ENCODE results near the gene PCDHB9.
"Not testable (repeated sequence)": the region's sequence is repeated elsewhere in the genome, so short reads cannot be mapped to it uniquely, and the experiment has no call there.

The PCDHB9 gene

DNA sequence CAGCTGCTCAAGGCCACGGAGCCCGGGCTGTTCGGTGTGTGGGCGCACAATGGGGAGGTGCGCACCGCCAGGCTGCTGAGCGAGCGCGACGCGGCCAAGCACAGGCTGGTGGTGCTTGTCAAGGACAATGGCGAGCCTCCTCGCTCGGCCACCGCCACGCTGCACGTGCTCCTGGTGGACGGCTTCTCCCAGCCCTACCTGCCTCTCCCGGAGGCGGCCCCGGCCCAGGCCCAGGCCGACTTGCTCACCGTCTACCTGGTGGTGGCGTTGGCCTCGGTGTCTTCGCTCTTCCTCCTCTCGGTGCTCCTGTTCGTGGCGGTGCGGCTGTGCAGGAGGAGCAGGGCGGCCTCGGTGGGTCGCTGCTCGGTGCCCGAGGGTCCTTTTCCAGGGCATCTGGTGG lies 2.2 kb downstream of the PCDHB9 start:
- FAIRE-seq, result not testable (repeated sequence)

DNA sequence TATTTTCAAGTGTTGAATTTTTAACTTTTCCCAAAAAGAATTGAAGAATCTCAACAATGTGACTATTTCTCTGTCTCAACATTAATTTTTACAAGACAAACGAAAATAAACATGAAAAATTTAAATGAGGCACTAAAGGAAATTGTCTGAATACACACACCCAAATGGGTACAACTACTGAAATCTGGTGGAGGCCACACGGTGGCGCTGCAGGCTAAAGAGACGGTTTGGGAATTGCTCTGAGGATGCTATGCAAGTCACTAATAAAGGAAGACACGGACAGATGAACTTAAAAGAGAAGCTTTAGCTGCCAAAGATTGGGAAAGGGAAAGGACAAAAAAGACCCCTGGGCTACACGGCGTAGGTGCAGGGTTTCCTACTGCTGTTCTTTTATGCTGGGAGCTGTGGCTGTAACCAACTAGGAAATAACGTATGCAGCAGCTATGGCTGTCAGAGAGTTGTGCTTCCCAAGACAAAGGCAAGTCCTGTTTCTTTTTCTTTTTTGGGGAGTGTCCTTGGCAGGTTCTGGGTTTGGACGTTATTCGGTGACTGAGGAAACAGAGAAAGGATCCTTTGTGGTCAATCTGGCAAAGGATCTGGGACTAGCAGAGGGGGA lies 5.3 kb downstream of the PCDHB9 start, which contains the start of gene PCDHB10:
TSS of gene PCDHB10 (plus strand) at position 244 of the 616 bp plus-strand sequence. CDS start at position 444, 200 bp downstream.
- no peak for FAIRE-seq

DNA sequence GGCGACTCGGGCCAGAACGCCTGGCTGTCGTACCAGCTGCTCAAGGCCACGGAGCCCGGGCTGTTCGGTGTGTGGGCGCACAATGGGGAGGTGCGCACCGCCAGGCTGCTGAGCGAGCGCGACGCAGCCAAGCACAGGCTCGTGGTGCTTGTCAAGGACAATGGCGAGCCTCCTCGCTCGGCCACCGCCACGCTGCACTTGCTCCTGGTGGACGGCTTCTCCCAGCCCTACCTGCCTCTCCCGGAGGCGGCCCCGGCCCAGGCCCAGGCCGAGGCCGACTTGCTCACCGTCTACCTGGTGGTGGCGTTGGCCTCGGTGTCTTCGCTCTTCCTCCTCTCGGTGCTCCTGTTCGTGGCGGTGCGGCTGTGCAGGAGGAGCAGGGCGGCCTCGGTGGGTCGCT lies 7.4 kb downstream of the PCDHB9 start:
- FAIRE-seq, result not testable (repeated sequence)

DNA sequence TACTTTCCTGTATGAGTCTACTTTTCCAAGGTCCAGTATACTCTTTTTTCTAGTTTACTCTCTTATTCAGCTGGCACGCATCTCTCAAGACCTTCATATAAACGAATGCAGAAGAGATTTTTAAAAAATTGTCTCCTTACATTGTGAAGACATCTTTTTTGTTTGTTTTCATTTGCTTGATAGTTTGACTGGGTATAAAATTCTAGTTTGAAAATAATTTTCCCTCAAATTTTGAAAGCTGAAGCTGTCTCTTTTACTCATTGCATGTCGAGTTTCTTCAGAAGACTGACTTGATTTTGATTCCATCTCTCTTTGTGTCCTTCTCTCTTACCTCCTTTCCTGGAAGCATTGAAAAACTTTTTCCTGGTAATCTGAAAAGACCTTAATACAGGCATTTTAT lies 9.4 kb downstream of the PCDHB9 start:
- no peak for FAIRE-seq

DNA sequence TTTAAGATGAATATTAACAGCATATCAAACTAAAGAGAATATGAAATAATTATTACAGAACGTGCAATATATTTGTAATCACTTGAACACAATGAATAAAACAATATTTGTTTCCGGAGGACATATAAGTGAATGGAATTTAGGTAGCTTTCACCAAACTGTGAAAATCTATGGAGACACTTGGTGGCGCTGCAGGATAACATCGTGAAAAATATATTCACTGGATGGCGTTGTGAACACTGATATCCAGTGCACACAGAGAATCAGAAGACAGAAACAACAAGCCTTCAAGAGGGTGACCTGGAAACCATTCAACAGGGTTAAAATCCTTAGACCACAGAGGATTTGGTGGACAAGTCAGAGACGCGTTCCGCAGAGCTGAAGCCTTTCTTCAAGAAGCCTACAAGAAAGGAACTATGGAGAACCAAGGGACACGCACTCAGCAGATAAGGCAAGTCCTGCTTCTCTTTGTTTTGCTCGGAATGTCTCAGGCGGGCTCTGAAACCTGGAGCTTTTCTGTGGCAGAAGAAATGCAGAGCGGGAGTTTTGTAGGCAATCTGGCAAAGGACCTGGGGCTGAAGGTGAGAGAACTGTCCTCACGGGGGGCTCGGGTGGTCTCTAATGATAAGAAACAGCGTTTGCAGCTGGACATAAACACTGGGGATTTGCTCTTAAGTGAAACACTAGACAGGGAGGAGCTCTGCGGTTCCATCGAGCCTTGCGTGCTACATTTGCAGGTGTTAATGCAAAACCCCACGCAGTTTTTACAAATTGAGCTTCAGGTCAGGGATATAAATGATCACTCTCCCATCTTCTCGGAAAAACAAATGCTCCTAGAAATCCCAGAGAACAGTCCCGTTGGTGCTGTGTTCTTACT lies 12.6 kb downstream of the PCDHB9 start, which contains the start of gene PCDHB11:
TSS of gene PCDHB11 (plus strand) at position 269 of the 877 bp plus-strand sequence. CDS start at position 417, 148 bp downstream.
- peak; percentile 89 for FAIRE-seq

DNA sequence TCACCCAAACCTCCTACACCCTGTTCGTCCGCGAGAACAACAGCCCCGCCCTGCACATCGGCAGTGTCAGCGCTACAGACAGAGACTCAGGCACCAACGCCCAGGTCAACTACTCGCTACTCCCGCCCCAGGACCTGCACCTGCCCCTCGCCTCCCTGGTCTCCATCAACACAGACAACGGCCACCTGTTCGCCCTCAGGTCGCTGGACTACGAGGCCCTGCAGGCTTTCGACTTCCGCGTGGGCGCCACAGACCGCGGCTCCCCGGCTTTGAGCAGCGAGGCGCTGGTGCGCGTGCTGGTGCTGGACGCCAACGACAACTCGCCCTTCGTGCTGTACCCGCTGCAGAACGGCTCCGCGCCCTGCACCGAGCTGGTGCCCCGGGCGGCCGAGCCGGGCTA lies 14.2 kb downstream of the PCDHB9 start:
- FAIRE-seq, result not testable (repeated sequence)

DNA sequence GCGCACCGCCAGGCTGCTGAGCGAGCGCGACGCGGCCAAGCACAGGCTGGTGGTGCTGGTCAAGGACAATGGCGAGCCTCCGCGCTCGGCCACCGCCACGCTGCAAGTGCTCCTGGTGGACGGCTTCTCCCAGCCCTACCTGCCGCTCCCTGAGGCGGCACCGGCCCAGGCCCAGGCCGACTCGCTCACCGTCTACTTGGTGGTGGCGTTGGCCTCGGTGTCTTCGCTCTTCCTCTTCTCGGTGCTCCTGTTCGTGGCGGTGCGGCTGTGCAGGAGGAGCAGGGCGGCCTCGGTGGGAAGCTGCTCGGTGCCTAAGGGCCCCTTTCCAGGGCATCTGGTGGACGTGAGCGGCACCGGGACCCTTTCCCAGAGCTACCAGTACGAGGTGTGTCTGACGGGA lies 14.7 kb downstream of the PCDHB9 start:
- FAIRE-seq, result not testable (repeated sequence)

DNA sequence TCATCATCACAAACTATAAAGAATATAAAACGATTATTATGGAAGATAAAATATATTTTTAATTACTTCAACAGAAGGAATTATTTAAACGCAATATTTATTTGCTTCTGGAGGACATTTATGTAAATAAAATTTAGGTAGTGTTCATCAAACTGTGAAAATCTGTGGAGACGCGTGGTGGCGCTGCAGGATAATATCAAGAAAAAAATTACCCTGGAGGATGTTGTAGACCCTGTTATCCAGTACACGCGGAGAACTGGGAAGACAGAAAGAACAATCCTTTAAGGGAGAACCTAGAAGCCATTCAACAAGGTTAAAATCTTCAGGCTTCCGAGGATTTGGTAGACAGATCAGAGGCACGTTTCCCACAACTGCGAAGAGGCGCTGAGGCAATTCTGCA lies 21.5 kb downstream of the PCDHB9 start, which contains the start of gene PCDHB12:
TSS of gene PCDHB12 (plus strand) at position 242 of the 400 bp plus-strand sequence. CDS start 189 bp downstream, outside the sequence.
- no peak for FAIRE-seq

DNA sequence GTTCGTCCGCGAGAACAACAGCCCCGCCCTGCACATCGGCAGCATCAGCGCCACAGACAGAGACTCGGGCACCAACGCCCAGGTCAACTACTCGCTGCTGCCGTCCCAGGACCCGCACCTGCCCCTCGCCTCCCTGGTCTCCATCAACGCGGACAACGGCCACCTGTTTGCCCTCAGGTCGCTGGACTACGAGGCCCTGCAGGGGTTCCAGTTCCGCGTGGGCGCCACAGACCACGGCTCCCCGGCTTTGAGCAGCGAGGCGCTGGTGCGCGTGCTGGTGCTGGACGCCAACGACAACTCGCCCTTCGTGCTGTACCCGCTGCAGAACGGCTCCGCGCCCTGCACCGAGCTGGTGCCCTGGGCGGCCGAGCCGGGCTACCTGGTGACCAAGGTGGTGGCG lies 23.3 kb downstream of the PCDHB9 start:
- not testable (repeated sequence) for FAIRE-seq

DNA sequence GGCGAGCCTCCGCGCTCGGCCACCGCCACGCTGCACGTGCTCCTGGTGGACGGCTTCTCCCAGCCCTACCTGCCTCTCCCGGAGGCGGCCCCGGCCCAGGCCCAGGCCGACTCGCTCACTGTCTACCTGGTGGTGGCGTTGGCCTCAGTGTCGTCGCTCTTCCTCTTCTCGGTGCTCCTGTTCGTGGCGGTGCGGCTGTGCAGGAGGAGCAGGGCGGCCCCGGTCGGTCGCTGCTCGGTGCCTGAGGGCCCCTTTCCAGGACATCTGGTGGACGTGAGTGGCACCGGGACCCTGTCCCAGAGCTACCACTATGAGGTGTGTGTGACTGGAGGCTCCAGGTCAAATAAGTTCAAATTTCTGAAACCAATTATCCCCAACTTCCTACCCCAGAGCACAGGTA lies 23.9 kb downstream of the PCDHB9 start:
- not testable (repeated sequence) for FAIRE-seq

DNA sequence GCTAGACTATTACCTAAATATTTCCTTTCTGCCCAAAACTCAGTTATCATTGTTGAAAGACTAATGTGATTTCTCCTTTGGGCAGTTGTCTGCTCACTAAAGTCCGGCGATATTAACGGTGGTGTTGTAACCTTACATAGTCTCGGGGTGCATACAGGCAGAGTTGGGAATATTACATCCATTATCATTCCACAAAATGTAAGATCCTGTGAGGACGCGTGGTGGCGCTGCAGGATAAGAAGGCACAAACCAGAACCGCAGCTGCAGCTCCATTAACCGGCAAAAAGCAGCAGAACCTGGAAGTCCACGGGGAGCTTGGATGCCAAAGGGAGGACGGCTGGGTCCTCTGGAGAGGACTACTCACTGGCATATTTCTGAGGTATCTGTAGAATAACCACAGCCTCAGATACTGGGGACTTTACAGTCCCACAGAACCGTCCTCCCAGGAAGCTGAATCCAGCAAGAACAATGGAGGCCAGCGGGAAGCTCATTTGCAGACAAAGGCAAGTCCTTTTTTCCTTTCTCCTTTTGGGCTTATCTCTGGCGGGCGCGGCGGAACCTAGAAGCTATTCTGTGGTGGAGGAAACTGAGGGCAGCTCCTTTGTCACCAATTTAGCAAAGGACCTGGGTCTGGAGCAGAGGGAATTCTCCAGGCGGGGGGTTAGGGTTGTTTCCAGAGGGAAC lies 26.8 kb downstream of the PCDHB9 start, which contains the start of gene PCDHB13:
TSS of gene PCDHB13 (plus strand) at position 264 of the 684 bp plus-strand sequence. CDS start at position 469, 205 bp downstream.
- not testable (repeated sequence) for FAIRE-seq

DNA sequence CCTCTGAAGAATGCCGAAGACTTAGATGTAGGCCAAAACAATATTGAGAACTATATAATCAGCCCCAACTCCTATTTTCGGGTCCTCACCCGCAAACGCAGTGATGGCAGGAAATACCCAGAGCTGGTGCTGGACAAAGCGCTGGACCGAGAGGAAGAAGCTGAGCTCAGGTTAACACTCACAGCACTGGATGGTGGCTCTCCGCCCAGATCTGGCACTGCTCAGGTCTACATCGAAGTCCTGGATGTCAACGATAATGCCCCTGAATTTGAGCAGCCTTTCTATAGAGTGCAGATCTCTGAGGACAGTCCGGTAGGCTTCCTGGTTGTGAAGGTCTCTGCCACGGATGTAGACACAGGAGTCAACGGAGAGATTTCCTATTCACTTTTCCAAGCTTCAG lies 27.6 kb downstream of the PCDHB9 start:
- not testable (repeated sequence) for FAIRE-seq

DNA sequence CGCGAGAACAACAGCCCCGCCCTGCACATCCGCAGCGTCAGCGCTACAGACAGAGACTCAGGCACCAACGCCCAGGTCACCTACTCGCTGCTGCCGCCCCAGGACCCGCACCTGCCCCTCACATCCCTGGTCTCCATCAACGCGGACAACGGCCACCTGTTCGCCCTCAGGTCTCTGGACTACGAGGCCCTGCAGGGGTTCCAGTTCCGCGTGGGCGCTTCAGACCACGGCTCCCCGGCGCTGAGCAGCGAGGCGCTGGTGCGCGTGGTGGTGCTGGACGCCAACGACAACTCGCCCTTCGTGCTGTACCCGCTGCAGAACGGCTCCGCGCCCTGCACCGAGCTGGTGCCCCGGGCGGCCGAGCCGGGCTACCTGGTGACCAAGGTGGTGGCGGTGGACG lies 28.5 kb downstream of the PCDHB9 start:
- FAIRE-seq, result not testable (repeated sequence)

DNA sequence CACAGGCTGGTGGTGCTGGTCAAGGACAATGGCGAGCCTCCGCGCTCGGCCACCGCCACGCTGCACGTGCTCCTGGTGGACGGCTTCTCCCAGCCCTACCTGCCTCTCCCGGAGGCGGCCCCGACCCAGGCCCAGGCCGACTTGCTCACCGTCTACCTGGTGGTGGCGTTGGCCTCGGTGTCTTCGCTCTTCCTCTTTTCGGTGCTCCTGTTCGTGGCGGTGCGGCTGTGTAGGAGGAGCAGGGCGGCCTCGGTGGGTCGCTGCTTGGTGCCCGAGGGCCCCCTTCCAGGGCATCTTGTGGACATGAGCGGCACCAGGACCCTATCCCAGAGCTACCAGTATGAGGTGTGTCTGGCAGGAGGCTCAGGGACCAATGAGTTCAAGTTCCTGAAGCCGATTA lies 29.1 kb downstream of the PCDHB9 start:
- not testable (repeated sequence) for FAIRE-seq

DNA sequence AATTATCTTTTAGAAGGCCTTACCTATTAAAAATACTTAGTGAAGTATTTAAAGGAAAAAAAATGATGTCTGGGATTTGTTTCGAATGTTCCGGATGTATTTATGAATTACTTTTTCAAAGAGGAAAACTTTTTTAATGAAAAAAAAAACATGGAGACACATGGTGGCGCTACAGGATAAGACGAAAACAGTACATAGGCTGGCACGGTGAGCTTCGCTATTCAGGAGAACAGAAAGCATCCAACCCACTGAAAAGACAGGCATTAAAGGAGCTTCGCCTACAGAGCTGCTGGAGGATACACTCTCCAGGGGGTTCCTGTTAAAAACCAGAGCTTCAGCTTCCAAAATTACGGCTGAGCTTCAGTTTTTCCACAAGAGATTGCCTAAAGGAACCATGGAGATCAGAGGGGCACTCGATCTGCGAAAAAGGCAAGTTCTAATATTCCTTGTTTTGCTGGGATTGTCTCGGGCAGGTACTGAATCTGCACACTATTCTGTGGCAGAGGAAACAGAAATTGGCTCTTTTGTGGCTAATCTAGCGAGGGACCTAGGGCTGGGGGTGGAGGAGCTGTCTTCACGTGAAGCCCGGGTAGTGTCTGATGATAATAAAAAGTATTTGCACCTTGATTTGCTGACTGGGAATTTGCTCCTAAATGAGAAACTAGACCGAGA lies 36.3 kb downstream of the PCDHB9 start, which contains the start of gene PCDHB14:
TSS of gene PCDHB14 (plus strand) at position 232 of the 672 bp plus-strand sequence. CDS start at position 395, 163 bp downstream.
- FAIRE-seq, result peak; percentile 98

DNA sequence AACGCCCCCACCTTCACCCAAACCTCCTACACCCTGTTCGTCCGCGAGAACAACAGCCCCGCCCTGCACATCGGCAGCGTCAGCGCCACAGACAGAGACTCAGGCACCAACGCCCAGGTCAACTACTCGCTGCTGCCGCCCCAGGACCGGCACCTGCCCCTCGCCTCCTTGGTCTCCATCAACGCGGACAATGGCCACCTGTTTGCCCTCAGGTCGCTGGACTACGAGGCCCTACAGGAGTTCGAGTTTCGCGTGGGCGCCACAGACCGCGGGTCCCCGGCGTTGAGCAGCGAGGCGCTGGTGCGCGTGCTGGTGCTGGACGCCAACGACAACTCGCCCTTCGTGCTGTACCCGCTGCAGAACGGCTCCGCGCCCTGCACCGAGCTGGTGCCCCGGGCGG lies 37.9 kb downstream of the PCDHB9 start:
- FAIRE-seq, result not testable (repeated sequence)

DNA sequence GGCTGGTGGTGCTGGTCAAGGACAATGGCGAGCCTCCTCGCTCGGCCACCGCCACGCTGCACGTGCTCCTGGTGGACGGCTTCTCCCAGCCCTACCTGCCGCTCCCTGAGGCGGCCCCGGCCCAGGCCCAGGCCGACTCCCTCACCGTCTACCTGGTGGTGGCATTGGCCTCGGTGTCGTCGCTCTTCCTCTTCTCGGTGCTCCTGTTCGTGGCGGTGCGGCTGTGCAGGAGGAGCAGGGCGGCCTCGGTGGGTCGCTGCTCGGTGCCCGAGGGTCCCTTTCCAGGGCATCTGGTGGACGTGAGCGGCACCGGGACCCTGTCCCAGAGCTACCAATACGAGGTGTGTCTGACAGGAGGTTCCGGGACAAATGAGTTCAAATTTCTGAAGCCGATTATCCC lies 38.5 kb downstream of the PCDHB9 start:
- FAIRE-seq, result not testable (repeated sequence)

DNA sequence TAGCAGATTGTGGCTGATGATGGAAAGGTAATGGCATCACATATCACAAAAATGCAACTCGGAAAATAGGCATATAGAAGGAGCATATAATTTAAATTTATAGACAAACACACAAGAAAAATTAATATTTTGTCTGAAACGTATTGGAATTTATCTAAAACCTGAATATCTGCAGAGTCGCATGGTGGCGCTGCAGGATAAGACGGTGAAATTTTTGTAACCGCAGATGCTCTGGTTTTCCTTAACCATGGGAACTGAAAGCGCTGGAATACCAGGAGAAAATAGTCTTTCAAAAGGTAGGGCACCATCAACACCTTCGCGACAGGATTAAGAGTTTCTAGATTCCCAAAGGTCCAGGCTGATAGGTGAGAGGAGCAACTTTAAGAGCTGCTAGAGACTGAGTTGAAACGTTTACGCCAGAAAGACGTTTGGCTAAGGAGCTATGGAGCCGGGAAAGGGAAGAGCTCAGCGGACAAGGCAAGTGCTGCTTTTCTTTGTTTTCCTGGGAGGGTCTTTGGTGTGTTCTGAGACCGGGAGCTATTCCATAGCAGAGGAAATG lies 47.2 kb downstream of the PCDHB9 start:
- no peak for FAIRE-seq

DNA sequence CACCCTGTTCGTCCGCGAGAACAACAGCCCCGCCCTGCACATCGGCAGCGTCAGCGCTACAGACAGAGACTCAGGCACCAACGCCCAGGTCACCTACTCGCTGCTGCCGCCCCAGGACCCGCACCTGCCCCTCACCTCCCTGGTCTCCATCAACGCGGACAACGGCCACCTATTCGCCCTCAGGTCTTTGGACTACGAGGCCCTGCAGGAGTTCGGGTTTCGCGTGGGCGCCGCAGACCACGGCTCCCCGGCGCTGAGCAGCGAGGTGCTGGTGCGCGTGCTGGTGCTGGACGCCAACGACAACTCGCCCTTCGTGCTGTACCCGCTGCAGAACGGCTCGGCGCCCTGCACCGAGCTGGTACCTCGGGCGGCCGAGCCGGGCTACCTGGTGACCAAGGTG lies 49.0 kb downstream of the PCDHB9 start:
- not testable (repeated sequence) for FAIRE-seq

DNA sequence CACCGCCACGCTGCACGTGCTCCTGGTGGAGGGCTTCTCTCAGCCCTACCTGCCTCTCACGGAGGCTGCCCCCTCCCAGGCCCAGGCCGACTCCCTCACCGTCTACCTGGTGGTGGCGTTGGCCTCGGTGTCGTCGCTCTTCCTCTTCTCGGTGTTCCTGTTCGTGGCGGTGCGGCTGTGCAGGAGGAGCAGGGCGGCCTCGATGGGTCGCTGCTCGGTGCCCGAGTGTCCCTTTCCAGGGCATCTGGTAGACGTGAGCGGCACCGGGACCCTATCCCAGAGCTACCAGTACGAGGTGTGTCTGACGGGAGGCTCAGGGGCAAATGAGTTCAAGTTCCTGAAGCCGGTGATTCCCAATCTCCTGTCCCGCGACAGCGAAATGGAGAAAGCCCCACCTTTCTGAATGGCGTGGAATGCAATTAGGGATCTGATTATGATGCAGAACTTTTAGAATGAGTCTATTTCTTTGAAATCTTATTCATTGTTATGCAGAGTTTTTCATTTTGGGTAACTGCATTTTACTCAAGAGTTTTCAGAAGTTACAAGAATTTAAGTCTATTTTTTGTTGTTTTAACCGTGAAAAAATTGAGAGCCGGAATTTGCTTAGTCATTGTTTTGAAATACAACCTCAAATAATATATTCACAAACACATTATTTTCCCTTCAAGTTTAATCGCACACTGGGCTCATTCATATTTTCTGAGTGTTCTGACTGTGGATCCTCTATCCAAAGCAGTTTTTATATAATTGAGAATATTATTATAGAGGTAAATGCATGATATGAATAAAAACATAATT lies 49.8 kb downstream of the PCDHB9 start:
- no peak for FAIRE-seq
